GM21528 (cell line): ENCODE results near the gene MYBPC3.

Experiments used
- ATAC-seq: cut with Tn5 transposase; IDR thresholded peaks from one replicate; pipeline ENCODE4 v1.9.1; 2021; ENCODE audit warnings: mild to moderate bottlenecking, moderate library complexity; ENCODE audit not compliant: unreplicated experiment, low FRiP score

MYBPC3 gene

GRCh38 chr11:47359162-47359561, 6.7 kb upstream of the MYBPC3 start:
- no peak for ATAC-seq

DNA sequence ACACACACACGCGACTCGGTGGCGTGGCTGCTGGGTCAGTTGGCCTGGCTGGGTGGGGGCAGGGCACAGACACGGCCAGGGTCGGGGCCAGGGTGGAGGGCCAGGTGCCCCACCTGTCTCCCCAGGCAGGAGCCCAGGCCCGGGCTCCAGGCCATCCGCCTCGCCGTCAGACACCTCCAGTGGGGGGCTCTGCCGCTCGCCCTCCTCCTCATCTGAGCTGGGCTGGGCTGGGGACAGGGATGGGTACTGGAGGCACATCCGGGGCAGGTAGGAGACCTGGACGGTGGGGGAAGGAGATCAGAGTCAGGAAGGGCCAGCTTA, 6.2 kb upstream of the MYBPC3 start:
- no peak for ATAC-seq

GRCh38 chr11:47357985-47358730, 5.7 kb upstream of the MYBPC3 start:
- ATAC-seq = no peak

GRCh38 chr11:47356998-47357329, 4.5 kb upstream of the MYBPC3 start:
- no peak for ATAC-seq

GRCh38 chr11:47356129-47356997, 3.9 kb upstream of the MYBPC3 start:
- no peak for ATAC-seq

DNA sequence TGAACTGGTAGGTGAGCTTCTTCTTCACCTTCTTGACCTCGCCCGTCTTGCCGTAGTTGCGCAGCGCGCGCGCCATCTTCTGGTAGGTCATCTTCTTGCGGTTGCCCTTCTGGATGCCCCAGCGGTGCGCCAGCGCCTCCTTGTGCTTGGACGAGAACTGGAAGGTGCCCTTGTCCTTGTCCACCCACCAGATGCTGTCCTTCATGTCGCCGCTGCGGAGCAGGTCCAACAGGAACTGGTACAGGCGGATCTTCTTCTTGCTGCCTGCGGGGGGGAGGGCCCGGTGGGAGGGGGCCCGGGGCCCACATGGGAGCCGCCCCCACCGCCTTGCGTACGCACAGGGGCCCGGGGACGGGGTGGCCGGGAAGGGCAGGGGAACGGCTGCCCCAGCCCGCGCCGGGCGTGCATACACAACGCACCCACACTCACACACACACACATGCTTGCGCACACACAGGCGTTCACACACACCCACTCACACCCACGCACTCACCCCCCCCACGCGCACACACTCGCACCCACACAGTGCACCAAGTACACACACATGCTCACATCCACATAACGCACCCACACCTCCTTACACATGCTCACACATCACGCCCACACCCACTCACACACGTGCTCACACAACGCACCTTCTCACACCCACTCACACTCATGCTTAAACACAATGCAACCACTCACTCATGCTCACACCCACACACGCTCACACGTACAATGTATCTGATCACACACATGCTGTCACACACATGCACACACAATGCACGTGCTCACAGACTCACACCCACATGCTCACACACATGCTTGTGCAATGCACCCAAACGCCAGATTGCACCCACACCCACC, 3.0 kb upstream of the MYBPC3 start:
- no peak for ATAC-seq

GRCh38 chr11:47354913-47355282, 2.4 kb upstream of the MYBPC3 start:
- no peak for ATAC-seq

- ATAC-seq = no peak
Observed at GRCh38 chr11:47353978-47354774, 1.7 kb upstream of the MYBPC3 start.

DNA sequence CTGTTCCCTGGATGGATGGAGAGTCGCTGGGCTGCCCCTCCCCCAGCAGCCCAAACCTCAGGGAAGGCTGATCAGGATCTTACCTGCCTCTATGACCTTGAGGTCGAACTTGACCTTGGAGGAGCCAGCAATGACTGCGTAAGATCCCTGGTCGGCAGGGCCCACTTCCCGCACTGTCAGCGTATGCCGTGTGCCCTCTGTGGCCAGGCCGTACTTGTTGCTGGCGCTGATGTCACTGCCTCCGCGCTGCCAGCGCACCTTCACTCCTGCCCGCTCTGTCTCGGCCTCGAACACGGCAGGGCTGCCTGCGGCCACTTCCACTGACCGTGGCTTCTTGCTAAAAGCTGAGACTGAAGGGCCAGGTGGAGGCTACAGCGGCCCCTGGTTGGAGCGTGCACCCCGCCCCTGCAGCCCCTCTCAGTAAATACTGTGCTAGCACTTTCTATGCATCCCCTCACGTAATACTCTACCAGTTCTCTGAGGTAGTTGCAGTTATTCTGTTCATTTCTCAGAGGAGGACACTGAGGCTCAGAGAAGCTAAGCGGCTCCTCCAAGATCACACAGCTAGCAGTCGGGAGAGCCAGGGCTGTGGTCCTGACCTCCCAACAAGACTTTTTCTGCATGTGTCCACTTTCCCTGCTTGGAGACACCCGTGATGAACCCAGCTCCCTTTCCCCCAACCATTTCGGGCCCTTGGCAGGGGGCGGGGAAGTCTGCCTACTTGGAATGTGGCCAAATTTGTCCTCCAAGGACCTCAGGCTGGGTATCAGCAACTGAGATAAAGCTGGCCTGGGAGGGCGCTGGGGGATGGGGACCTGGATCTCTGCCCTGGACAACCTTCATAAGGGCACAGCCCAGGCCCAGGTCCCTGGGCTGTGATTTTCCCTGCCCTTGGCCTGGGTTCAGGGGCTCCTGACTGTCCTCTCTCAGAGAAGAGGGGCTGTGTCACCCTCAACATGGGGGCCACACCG, 1.1 kb downstream of the MYBPC3 start:
- no peak for ATAC-seq

GRCh38 chr11:47350315-47350714, 2.2 kb downstream of the MYBPC3 start:
- no peak for ATAC-seq

GRCh38 chr11:47349521-47350095, 2.9 kb downstream of the MYBPC3 start:
- ATAC-seq = no peak

DNA sequence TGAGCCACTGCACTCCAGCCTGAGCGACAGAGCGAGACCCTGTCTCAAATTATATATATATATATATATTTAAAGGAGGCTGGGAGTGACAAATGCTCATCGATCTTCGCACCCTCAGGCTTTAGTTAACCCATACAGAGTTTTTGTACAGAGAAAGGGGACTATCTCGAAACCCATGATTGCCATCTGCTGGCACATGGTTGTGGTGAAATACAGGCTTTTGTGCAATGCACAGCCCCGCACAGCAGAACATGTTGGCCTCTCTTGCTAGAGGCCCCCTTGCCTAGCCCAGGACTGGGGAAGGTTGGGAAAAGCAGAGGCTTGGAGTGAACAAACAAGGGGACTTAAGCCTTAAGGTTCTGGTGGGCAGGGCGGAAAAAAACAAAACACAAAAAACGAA, 3.6 kb downstream of the MYBPC3 start:
- no peak for ATAC-seq

DNA sequence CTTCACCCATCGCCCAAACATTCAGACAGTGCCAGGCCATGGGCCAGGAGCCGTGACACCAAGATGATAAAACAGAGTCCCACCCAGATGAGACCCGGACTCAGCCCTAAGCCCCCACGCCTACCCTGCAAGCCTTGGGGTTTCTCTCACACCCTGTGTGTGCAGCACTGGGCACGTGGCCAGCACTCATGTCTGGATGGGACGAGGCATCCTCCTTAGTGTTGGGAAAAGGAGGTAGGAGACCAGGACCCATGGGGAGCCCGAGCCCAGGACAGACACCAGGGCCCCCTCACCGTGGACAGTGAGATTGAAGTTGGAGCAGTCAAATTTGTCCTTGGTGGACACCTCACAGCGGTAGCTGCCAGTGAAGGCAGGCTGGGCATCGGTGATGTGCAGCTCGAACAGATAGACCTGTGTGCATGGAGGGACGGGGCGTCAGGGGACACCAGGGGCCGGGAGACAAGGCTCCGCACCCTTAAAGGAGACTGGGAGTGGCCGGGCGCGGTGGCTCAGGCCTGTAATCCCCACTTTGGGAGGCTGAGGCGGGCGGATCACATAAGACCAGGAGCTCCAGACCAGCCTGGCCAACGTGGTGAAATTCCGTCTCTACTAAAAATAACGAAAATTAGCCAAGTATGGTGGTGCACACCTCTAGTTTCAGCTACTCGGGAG, 4.2 kb downstream of the MYBPC3 start:
- no peak for ATAC-seq

GRCh38 chr11:47347137-47347536, 5.4 kb downstream of the MYBPC3 start:
- no peak for ATAC-seq

- no peak for ATAC-seq
Observed at GRCh38 chr11:47345890-47346563, 6.5 kb downstream of the MYBPC3 start.

- no peak for ATAC-seq
Observed at GRCh38 chr11:47342854-47343253, 9.6 kb downstream of the MYBPC3 start.

DNA sequence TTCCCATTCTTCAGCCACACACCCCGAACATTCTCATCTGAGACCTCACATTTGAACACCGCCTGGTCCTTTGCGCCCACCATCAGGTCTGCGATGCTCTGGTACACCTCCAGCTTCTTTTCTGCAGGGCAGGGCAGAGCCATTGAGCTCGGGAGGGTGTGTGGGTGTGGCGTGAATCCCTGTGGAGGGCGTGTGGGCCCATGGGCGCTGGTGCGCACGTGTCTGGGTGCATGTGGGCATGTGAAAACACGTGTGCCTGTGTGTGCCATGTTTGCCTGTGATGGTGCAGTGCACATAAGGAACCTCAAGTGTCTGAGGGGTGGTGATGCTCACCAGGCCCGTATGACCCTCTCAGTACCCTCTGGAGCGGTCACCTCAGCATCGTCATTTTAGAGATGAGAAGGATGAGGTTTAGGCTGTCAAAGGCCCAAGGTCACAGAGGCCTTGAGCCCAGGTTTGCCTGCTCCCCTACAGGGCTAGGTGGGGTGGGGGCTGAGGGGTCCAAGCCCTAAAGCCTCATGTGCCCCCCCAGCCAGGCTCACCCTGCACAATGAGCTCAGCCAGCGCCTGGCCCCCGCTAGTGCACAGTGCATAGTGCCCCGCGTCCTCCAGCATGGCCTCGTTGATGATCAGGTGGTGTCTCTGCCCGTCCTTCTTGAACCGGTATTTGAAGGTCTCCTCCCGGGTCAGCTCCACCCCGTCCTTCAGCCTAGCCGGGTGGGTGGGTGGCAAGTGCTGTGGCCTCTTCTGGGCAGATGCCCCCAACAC, 10.3 kb downstream of the MYBPC3 start:
- ATAC-seq = no peak
